Kidney epithelial cell (primary cell): ENCODE data around the gene TRIM67. TPM values are rescaled to one million over a fixed set of nuclear protein-coding genes. Genes with fewer than 3 reads are reported as not detected.

Experiments used
- DNase-seq: peaks from one replicate; pipeline ENCODE4 v3.0.0-alpha.2; 2010; ENCODE audit warnings: low read depth
- H3K27me3 ChIP-seq: 2 replicates; pipeline ENCODE4 v1.6.0; 2011; ENCODE audit warnings: low read length; ENCODE audit not compliant: control insufficient read depth, insufficient read depth
- H3K36me3 ChIP-seq: 2 replicates; pipeline ENCODE4 v1.5.1; 2011; ENCODE audit warnings: low read length; ENCODE audit not compliant: control insufficient read depth, insufficient read depth
- H3K4me3 ChIP-seq: 2 replicates; pipeline ENCODE4 v1.5.1; 2011; ENCODE audit warnings: low read depth, mild to moderate bottlenecking, control low read depth, low read length
- CTCF ChIP-seq: IDR thresholded peaks from 2 replicates; pipeline ENCODE4 v1.5.1; 2011; ENCODE audit warnings: mild to moderate bottlenecking, moderate library complexity, low read length, control low read depth, inconsistent platforms; ENCODE audit not compliant: insufficient read depth, poor library complexity, severe bottlenecking
- total RNA-seq: library from RNA; depleted of rRNA; stranded (reverse); fragments of >200 nt; gene quantifications from 2 replicates; pipeline ENCODE4 v1.2.3, GENCODE V29; 2015

TRIM67 gene
- total RNA-seq, 1 donor from 2014 or later, result 0.63 TPM

GRCh38 chr1:231248778-231249177, 86.9 kb downstream of the TRIM67 start:
- no peak for TF ChIP-seq CTCF
- Histone ChIP-seq H3K36me3 (no peaks in the 10 kb centered on the region), H3K4me3 (no peak overlapping the region), H3K27me3 (no peaks in the 10 kb centered on the region)
- DNase-seq, result no peak

- H3K27me3 ChIP-seq, result no peaks in the 10 kb centered on the region
- H3K4me3 ChIP-seq, result no peak overlapping the region
- no peak for DNase-seq
- no peak for TF ChIP-seq CTCF
- H3K36me3 ChIP-seq, result peaks cover 1% of the 10 kb centered on the region
Observed at GRCh38 chr1:231252336-231252735, 90.5 kb downstream of the TRIM67 start.

GRCh38 chr1:231260351-231260750, 98.5 kb downstream of the TRIM67 start:
- no peak for DNase-seq
- peaks cover 2% of the 10 kb centered on the region for H3K36me3 ChIP-seq
- no peak overlapping the region for H3K4me3 ChIP-seq
- TF ChIP-seq CTCF, result no peak
- no peaks in the 10 kb centered on the region for H3K27me3 ChIP-seq

GRCh38 chr1:231264642-231265041, 102.8 kb downstream of the TRIM67 start:
- Histone ChIP-seq H3K4me3 (no peak overlapping the region), H3K27me3 (no peaks in the 10 kb centered on the region), H3K36me3 (peaks cover 1% of the 10 kb centered on the region)
- TF ChIP-seq CTCF, result no peak
- DNase-seq, result no peak

- no peak for TF ChIP-seq CTCF
- DNase-seq, result no peak
- Histone ChIP-seq H3K4me3 (no peak overlapping the region), H3K27me3 (no peaks in the 10 kb centered on the region), H3K36me3 (peaks cover 1% of the 10 kb centered on the region)
Observed at GRCh38 chr1:231265379-231265778, 103.5 kb downstream of the TRIM67 start.

GRCh38 chr1:231266811-231267322, 105.0 kb downstream of the TRIM67 start:
- no peak for TF ChIP-seq CTCF
- no peaks in the 10 kb centered on the region for H3K36me3 ChIP-seq
- no peak overlapping the region for H3K4me3 ChIP-seq
- DNase-seq, result no peak
- no peaks in the 10 kb centered on the region for H3K27me3 ChIP-seq
